ENCODE results near the gene AAK1.

DNA sequence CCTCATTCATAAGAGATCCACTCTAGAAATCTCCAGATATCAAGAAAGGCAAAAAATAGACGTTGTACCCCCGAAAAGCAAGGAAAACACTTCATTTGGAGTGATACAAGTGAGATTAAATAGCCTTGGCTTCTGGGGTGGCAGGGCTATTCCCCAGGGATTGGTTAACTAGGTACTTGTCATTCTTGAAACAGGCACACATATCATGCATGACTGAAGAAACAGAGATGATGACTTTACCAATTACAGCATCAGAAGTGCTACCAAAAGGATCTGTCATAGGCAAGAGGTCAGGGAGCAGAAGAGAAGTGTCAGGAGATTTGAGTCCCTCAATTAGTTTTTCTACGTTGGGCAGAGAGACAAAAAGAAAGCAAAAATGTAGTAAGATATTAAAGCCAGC lies 161.1 kb downstream of the AAK1 start:
- TF ChIP-seq, protein P1, sequence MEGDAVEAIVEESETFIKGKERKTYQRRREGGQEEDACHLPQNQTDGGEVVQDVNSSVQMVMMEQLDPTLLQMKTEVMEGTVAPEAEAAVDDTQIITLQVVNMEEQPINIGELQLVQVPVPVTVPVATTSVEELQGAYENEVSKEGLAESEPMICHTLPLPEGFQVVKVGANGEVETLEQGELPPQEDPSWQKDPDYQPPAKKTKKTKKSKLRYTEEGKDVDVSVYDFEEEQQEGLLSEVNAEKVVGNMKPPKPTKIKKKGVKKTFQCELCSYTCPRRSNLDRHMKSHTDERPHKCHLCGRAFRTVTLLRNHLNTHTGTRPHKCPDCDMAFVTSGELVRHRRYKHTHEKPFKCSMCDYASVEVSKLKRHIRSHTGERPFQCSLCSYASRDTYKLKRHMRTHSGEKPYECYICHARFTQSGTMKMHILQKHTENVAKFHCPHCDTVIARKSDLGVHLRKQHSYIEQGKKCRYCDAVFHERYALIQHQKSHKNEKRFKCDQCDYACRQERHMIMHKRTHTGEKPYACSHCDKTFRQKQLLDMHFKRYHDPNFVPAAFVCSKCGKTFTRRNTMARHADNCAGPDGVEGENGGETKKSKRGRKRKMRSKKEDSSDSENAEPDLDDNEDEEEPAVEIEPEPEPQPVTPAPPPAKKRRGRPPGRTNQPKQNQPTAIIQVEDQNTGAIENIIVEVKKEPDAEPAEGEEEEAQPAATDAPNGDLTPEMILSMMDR (IDR thresholded peaks at IDR 0.05; ENCODE audit: insufficient read depth, low read depth, low read length), result no peak
- no peak for TF ChIP-seq EZH2 (IDR thresholded peaks at IDR 0.05; ENCODE audit: insufficient read depth, low read length)

All from astrocyte (in vitro differentiated cells and primary cell).